Subcutaneous adipose tissue (tissue), 4 donors: ENCODE results near the gene SLC6A1. TPM values are rescaled to one million over a fixed set of nuclear protein-coding genes. Genes with fewer than 3 reads are reported as not detected.

ENCODE experiments used
- total RNA-seq, 4 donors: library from RNA; depleted of rRNA; stranded (reverse); fragments of >200 nt; gene quantifications; one replicate each; pipeline ENCODE4 v1.1.0, GENCODE V29; 2016
- TF ChIP-seq, protein P1 (sequence below): fragments of 450-650 bp; IDR thresholded peaks from one replicate; pipeline ENCODE4 v1.5.1; 2016; ENCODE audit warnings: low read depth, mild to moderate bottlenecking, control low read depth, antibody characterized with exemption, moderate library complexity

Gene SLC6A1
- total RNA-seq, 4 donors from 2014 or later, result 0.44 to 2.3 (median 0.68) TPM; not detected in 1

DNA sequence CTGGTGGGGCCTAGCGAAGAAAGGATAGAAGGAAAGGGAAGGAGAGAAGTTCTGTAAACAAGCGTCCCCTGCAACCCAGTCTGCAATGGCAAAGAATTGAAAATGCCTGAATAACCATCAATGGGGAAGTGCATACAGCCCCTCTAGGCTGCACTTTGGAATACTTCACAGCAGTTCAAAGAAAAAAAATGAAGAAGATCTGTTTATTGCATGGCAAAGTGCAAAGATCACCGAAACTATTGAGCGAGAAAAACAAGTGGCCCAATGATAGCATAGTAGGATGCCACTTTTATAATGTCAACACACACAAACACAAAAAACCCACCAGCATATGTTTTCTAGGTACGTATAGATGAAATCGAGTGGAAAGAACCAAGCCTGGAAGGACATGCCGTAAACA is 13.6 kb upstream of the SLC6A1 start:
- TF ChIP-seq, protein P1, sequence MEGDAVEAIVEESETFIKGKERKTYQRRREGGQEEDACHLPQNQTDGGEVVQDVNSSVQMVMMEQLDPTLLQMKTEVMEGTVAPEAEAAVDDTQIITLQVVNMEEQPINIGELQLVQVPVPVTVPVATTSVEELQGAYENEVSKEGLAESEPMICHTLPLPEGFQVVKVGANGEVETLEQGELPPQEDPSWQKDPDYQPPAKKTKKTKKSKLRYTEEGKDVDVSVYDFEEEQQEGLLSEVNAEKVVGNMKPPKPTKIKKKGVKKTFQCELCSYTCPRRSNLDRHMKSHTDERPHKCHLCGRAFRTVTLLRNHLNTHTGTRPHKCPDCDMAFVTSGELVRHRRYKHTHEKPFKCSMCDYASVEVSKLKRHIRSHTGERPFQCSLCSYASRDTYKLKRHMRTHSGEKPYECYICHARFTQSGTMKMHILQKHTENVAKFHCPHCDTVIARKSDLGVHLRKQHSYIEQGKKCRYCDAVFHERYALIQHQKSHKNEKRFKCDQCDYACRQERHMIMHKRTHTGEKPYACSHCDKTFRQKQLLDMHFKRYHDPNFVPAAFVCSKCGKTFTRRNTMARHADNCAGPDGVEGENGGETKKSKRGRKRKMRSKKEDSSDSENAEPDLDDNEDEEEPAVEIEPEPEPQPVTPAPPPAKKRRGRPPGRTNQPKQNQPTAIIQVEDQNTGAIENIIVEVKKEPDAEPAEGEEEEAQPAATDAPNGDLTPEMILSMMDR, result no peak

DNA sequence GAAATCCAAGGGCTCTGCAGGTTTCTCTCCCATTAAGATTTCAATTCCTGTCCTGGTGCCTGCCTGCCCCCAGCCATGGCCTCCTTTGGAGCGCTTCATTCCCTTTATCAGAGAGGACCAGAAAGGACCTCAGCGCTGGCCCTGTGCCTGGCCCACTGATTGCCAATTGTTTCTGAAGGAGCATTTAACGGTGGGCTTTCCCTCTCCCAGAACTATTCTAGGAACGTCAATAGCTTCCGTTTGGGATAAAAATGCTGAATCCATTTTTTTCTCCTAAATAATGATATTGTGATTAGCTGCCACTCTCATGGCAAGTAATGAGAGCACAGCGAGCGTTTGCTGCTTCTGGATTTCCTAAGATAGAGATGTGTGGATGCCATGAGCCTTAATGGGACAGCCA is 12.2 kb upstream of the SLC6A1 start:
- TF ChIP-seq, protein P1, result no peak

DNA sequence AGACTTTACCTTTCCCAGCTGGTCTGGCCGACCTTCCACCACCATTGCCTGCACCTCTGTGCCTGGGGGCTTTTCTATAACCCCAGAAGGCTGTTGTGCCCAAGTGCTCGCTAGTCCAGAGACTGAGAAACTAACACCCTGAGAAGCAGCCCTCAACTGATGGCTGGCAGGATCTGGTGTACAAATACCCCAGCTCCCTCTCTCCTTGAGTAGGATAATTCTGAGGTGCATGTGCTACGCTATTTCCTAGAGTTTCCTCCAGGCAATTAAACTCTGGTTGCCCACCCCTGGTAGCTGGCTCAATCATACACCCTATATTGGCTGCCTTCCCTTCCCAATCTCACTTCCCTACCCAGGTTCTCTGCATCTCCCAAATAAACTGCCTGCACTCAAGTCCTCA is 11.5 kb upstream of the SLC6A1 start:
- TF ChIP-seq, protein P1, result no peak

DNA sequence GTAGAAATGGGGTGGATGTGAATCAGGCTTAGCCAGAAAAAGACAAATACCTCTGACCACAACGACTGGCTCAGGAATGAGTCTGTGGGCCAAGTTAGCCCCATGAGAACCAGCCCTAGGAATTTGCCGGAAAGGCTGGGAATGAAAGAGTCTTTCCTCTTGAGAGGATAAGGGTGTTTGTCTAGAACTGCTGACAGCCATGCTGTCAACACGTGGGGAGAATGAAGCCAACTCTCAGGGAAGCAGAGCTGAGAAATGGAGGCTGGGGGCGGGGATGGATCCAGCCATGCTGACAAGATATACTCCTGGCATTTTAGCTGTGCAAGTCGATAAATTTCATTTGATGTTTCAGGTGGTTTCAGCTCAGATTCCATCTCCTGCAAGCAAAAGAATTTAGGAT is 10.6 kb upstream of the SLC6A1 start:
- TF ChIP-seq, protein P1, result no peak

DNA sequence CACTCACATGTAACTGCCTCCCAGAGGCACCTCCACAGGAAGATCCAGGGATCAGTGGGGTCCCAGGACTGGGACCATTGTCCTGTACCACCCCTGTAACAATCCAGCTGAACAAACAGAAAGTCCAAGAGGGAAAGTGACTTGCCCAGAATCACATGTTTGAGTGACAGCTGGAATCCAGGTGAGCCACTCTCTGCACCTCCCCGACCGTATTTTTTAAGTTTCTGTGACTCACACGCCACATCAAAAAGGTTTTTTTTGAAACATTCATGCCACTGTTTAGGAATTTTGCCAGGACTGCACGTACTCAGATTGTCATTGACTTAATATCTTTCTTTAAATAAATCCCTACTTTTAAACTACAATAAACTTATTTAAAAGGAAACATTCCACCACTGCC is 9.8 kb upstream of the SLC6A1 start:
- TF ChIP-seq, protein P1, result no peak

DNA sequence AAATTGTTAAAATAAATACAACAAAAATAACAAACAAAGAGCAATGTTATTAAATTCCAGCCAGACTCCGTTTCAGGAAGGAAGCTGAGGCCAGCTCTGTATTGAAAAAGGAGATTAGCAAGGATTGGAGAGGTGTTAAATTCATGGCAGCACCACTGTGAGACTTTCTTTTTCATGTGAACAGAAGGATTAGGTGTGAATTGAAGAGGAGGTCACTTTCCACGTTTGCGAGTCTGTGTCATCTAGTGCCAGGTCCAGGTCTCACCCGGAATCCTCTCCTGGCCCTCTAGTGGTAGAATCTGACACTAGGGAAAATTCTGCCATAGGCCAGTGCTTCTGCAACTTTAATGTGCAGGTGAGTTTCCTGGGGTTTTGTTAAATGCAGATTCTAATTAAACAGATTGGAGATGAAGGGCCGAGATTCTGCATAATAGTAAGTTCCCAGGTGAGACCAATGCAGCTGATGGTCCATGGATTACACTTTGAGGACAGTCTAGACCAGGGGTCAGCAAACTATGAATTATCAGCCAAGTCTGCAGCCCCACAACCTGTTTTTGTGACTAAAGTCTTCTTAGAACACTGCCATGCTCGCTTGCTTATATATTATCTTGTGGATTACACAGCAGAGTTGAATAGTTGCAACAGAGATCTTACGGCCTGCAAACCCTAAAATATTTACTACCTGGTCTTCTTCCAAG is 9.2 kb upstream of the SLC6A1 start:
- TF ChIP-seq, protein P1, result no peak

DNA sequence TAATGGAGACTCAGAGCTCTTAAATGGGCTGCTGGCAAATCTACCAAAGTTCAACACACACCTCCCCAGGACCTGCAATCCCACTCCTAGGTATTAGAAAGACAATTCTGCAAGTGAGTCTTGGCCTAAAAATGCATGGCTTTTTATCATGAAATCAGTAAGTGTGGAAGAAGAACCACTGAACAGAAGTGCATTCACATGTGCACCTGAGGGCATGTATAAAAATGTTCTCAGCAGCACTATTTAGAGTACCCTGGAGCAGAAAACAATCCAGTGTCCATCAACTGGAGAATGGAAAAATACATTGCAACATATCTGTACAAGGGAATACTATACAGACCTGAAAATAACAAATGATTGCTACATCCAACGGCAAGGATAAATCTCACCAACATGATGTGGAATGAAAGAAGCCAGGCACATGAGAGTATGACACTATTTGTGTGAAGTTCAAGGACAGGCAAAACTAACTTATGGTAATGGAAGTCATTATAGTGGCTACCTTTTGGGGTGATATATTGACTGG is 8.1 kb upstream of the SLC6A1 start:
- TF ChIP-seq, protein P1, result no peak
